Measurements from ENCODE around the gene TBC1D4. TPM values are rescaled to one million over a fixed set of nuclear protein-coding genes. Genes with fewer than 3 reads are reported as not detected.
"Not testable (repeated sequence)": the region's sequence is repeated elsewhere in the genome, so short reads cannot be mapped to it uniquely, and the experiment has no call there.

TBC1D4 gene
- total RNA-seq, 1 donor from 2014 or later = 42.5 TPM

DNA sequence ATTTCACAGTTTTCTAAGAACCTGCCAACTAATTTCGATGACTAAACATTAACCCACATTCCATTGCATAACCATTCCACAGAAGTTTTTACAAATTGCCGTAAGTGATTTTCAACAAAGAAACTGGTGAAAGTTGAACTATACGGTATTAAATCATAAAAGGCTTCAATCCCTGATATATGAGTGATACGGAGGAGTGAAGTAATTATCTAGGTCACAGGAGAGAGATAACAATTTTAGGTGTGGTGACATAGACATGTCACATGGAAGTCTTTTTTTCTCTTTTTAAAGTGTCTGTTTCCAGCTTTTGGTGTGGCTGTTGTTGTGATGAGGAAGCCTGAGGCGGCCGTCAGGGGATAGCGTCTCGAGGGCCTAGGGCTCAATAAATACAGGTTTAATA is 29.4 kb downstream of the TBC1D4 start:
- DNase-seq (ENCODE audit: low read depth in 2 of 2) = peak in 1 of 2 donors; percentile 3

DNA sequence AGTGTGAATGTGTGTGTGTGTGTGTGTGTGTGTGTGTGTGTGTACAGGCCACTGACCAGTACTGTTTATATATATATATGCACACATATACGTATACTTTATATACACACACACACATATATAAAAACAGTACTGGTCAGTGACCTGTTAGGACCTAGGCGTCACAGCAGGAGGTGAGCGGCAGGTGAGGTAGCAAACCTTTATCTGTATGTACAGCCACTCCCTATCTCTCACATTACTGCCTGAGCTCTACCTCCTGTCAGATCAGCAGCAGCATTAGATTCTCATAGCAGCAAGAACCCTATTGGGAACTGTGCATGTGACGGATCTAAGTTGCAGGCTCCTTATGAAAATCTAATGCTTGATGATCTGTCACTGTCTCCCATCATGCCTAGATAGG is 34.5 kb downstream of the TBC1D4 start:
- DNase-seq (ENCODE audit: low read depth in 2 of 2) = no peak

DNA sequence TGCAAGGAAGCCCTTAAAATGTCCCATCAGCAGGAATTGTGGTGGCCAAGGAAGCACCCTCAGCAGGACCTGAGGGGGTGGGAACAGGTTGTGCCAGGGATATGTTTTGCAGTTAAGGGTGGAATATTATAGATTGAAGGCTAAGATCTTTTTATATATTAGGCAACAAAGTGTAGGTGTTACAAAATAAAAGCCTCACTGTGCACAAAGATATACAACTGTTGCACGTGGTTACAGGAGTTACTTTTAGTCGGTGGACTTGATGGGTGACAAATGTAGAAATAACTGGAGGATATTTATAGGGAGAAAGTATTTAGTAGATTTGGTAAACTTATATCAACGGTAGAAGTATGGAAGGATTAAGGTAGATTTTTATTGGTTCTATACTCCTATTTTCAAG is 35.1 kb downstream of the TBC1D4 start:
- no peak for DNase-seq (ENCODE audit: low read depth in 2 of 2)

DNA sequence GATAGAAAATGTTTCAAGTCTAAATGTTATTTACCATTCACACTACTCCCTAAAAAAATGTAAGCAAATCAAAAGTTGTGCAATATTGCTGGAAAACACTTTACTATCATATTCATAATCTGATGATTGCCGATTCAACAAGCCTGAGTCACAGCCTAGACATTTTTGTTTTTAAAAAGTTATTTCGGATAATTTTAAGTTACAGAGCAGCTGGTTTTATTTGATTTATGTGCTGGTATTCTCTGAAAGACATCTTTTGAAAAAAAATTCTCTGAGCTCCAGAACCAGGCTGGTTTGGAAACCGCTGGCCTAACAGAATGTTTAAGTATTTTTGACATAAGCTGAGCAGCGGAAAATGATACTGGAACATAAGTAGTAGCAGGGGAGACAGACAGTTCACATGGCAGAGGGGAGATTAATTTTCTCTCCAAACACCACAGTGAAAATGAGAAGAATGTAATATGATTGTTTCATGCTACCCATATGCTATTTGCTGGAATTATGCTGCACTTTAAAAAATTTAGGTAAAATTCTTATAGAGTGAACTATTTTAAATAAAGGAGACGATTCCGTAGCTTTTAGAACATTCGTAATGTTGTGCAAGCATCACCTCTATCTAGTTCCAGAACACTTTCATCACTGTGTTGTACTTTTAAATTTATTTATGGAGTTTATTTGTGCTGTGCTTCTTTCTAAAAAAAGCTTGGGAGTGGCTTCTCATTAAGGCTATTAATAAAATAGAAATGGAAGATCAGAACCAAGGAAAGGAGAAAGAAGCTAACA is 36.1 kb downstream of the TBC1D4 start:
- no peak for DNase-seq (ENCODE audit: low read depth in 2 of 2)

DNA sequence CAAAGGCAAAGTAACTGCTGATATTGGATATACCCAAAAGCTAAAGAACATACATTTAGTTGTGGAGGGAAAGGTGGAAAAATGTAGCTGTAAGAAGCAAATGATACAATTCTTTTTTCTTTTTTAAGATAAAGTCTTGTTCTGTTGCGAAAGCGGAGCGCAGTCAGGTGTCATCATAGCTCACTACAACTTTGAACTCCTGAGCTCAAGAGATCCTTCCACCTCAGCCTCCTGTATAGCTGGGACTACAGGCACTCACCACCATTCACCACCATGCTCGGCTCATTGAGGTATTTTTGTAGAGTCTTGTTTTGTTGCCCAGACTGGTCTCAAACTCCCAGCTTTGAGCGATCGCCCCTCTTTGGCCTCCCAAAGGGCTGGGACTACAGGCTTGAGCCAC is 38.0 kb downstream of the TBC1D4 start:
- no peak for DNase-seq (ENCODE audit: low read depth in 2 of 2)

DNA sequence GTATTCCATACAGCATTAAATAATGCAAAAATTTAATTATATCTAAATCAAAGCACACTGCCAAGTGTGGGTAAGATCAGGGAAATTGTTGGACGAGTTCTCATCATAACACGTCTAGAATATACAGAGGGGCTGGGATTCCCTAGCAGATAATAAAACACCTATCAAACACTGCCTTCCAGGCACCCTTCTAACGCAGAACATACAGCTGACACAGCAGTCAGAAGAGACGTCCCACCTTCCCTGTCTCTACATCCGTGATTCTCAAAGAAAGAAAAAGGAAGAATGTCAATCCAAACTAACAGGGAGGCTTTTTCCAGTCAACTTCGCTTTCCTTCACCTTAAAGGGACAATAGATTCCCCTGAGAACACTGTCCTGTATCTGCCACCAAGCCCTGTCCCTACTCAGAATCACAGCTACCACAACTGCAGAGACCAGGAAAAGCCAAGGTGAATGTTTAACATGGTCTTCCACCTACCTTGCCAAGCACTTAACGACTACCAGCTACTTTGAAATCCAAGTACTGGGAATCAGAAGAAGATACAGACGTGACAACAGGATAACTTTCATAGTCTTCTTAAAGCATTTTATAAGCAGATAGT is 38.5 kb downstream of the TBC1D4 start:
- DNase-seq (ENCODE audit: low read depth in 2 of 2) = no peak

DNA sequence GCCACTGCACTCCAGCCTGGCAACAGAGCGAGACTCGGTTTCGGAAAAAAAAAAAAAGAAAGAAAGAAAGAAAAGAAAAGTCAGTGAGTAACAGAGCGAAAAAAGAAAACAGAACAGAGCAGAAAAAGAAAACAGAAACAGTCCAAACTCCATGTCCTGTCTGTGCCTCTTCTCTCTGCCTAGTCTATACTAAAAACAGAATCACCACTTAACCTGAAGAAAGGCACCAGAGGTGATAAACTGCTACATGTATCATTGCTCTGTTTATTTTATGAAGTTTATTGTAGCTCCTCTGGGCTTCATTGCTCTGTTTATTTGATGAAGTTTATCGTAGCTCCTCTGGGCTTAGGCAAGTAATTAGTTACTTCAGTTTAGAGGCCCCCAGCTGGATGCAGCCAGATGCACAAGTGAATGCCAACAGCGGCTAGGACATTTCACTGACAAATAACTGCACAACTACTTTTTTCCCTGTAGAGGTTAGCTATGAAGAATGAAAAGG is 39.2 kb downstream of the TBC1D4 start:
- DNase-seq (ENCODE audit: low read depth in 2 of 2) = no peak

DNA sequence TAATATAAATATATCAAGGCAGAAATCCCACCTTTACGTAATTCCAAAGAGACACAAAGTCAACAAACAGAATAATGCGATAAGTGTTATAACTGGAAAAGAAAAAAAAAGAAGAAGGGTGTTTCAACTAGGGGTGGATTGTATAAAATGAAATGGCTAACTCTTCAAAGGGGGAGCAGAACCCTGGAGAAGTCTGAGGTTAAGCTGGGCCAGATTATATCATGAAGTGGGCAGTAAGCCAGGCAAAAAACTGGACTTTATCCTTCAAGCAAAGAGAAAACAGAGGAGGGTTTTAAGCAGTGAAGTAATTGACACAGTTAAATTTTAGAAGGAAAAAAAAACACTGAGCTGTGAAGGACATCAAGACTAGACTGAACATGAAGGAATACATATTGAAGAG is 41.9 kb downstream of the TBC1D4 start:
- no peak for DNase-seq (ENCODE audit: low read depth in 2 of 2)

DNA sequence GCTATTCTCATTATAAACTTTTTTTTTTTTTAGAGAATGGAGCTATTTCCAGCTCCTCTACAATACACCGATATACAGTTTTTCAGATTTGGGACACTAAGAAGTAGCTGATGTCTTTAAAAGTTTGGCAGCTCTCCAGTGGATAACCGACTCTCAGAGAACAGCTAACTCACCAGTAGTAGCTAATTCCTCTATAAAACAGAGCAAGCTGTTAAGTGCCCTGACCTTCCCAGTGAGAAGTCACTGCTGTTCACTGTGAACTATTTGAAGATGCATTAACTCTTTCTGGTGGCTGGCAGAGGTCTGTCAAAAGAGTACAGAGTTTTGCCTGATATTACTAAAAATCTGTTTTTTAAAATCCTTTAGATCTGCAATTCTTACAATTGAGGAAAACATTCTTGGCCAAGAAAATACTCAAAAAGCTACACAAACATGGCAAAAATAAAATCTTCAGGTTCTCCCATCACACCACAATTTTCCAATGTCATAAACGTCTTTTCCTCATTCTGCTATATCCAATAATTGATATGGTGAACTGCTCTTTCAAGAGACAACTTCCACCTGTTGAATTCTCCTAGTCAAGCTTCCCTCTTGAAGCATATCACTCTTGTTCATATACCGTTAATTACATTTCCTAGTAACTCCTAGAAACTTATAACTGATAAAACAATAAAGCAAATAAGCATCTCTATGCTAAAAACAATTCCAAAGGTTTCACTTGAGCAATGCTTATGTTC is 44.2 kb downstream of the TBC1D4 start:
- DNase-seq (ENCODE audit: low read depth in 2 of 2) = no peak

DNA sequence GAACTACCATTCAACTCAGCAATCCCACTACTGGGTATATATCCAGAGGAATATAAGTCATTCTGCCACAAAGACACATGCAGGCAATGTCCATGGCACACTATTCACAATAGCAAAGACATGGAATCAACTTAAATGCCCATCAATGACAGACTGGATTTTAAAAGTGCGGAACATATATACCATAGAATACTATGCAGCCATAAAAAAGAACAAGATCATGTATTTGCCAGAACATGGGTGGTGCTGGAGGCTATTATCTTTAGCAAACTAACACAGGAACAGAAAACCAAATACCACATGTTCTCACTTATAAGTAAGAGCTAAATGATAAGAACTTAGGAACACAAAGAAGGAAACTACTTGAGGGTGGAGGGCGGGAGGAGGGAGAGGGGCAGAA is 47.8 kb downstream of the TBC1D4 start:
- not testable (repeated sequence) for DNase-seq (ENCODE audit: low read depth in 2 of 2)

DNA sequence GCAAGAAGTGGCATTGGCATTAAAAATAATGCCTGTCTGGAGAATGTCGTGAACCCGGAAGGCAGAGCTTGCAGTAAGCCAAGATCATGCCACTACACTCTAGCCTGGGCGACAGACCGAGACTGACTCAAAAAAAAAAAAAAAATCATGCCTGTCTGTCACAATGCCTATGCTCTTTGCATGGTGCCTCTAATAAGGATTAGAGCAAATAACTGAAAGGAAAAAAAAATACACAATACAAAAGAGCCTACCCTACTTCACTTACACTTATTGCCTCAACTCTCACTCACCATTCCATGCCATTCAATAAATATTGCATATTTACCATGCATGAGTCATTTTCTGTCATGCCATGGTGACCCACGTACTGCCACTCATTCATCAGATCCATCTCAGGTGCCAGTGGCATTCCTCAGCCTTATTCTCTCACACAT is 49.1 kb downstream of the TBC1D4 start:
- no peak for DNase-seq (ENCODE audit: low read depth in 2 of 2)

DNA sequence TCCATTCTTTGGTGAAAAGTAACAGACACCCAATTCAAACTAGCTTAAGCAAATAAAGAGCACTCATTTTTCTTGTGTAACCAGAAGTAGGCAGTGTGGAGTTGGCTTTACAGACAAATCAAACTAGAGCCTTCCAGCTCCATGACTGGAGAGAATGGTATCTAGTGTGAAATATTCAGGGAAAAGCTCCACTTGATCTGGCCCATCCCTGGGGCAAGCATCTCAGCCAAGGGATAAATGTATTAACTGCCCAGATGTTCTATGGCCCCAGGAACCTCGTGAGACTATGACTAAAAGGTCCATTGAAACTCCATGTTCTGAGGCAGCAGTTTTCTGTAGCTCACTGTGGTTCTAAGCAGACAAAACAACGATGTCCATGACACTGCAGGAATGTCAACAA is 49.9 kb downstream of the TBC1D4 start:
- no peak for DNase-seq (ENCODE audit: low read depth in 2 of 2)

DNA sequence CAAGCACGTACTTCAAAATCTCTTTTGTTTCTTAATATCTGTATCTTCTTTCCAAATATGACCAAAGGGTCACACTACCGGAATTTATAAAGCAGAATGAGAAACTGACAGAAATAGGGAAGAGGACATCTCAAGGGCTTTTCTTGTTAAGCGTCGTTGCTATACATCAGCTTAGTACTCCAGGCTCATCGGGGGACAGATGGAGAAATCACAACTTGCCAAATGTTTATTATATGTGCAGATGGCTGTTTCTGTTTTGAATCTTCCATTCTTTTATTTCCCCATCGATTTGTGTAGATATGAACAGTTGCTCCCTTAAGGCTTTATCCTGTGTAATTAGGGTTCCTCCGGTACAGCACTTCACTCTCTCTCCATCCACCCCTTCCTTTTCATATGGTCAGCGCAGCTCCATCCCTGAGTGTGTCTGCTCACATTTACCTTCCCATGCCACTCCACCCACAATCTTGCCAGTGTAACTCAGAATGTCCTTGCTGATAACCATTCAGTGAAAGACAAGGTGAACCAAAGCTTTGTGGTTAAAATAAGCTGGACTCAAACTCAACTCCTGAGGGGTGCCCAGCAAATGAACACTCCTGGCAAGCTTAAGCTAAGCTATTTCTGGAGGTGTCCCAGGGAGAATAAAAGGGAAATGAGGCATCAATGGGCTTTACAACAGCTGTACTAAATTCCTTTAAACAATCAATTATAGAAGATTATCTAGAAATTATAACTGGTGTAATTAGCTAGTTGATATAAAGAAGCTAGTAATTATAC is 51.3 kb downstream of the TBC1D4 start:
- no peak for DNase-seq (ENCODE audit: low read depth in 2 of 2)

DNA sequence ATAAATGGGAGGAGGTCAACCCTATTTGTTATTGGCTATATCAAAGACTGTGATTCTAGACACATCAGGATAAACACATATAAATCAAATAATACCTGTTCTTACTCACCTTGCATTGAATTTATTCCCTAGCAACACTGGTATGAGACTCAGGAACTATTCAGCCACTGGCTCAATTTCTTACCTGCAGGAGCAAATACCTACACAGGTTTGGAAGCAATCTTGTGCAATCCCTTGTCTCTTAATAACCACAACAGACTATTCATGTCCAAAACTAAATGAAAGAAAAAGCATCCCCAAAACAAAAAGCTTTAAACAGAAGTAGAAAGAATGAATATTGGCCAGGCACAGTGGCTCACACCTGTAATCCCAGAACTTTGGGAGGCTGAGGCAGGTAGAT is 55.5 kb downstream of the TBC1D4 start:
- no peak for DNase-seq (ENCODE audit: low read depth in 2 of 2)

DNA sequence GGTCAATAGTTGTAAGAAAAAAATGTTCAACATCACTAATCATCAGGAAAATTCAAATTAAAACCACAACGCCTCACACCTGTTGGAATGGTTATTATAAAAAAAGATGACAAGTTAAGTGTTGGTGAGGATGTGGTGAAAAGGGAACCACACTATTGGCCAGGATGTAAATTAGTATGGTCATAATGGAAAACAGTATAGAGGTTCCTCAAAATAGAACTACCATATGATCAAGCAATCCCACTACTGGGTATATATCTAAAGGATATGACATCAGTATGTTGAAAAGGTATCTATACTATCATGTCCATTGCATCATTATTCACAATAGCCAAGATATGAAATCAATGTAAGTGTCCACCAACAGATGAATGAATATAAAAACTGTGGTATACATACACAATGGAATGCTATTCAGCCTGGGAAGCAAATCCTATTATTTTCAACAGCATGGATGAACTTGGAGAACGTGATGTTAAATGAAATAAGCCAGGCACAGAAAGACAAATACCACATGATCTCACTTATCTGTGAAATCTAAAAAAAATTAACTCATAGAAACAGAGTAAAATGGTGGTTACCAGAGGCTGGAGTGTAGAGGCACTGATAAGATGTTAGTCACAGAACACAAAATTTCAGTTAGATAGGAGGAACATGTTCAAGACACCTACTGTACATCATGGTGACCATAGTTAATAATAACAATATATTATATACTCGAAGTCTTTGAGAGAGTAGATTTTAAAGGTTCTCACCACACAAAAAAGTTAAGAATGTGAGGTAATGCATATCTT is 56.6 kb downstream of the TBC1D4 start:
- no peak for DNase-seq (ENCODE audit: low read depth in 2 of 2)

DNA sequence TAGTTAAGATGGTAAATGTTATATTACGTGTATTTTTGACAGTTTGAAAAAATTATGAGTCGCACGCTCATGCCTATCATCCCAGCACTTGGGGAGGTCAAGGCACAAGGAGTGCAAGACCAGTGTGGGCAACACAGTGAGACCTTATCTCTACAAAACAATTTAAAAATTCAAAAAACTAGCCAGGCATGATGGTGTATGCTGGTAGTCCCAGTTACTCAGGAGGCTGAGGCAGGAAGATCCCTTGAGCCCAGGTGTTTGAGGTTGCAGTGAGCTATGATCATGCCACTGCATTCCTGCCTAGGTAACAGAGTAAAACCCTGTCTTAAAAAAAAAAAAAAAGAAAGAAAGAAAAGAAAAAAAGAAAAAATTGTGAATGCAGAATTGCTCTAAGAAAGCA is 58.0 kb downstream of the TBC1D4 start:
- DNase-seq (ENCODE audit: low read depth in 2 of 2) = no peak

DNA sequence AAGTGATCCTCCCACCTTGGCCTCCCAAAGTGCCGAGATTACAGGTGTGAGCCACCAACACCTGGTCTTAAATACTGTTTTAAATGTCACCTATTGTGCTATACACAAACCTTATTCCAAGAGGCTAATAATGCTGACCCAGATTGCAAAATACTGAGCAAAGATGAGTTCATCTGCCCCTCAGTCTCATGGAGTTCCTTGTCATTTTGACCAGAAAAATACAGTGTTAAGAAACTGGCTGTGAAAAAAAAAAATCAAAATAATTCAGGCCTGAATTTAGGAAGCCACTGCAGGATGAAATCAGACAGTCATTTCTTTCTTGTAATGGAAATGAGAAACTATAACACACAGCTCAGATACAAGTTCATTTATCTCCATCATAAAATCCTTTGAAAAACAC is 59.9 kb downstream of the TBC1D4 start:
- no peak for DNase-seq (ENCODE audit: low read depth in 2 of 2)

DNA sequence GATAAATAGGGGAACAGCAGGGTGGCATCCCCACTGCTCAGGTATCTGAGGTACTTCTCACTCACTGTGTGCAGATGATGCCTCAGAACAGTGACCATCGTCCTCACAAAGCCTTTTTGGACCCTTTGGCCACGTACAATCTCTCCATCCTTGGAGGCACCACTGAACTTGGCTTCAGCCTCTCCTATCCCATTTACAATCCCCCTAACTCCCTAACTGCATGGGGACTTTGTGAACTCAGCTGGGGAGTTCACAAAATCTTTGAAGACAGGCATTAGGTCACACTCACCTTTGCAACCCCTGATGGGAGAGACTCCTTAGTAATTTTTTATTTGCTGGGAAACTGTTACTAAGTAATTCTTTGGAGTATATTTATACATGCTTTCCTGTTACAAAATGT is 60.8 kb downstream of the TBC1D4 start:
- DNase-seq (ENCODE audit: low read depth in 2 of 2) = no peak

DNA sequence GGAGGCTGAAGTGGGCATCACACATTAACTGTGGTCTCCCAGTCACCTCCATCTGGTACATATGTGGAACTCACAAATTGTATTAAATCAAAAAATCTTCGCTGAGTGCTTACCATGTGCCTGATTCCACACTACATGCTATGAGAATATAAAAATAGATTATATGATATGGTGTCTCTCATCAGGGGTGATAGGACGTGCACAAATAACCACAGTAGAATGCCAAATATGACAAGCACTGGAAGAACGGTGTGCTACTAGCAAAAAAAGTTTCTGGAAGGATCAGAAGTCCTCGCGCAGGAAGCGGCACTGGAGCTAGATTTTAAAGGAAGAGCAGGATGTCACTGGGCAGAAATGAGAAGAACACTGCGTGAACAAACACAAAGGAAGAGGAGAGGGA is 62.3 kb downstream of the TBC1D4 start:
- no peak for DNase-seq (ENCODE audit: low read depth in 2 of 2)

DNA sequence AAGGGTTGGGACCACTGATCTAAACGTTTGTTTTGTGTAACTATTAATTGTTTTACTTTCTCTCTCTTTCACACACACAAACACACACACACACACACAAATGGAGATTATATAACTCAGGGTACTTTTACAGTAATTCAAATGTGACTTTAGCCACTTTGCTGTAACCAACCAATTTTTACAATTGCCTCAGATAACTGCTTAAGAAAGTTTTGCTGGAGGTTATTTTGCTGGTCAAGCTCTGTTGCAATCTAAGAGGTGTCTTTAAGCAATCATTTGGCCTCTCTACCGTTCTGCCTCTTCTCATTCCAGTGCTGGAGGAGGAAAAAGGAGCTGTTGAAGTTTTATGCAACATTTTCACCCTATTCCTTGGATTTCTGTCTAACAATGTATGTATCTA is 63.0 kb downstream of the TBC1D4 start:
- no peak for DNase-seq (ENCODE audit: low read depth in 2 of 2)
